Trophoblast cell (in vitro differentiated cells and primary cell): ENCODE data around the gene MYLIP.

Source experiments
- DNase-seq, 2 donors: peaks; one replicate each; pipeline ENCODE4 v3.0.0-alpha.2; 2016
- H2AFZ ChIP-seq: 2 replicates; pipeline ENCODE4 v1.6.1; 2013; ENCODE audit warnings: low read length, moderate library complexity, mild to moderate bottlenecking; ENCODE audit not compliant: insufficient read depth, poor library complexity
- H2AK5ac ChIP-seq: 2 replicates; pipeline ENCODE4 v1.6.1; 2013; ENCODE audit warnings: mild to moderate bottlenecking, low read length
- H2BK120ac ChIP-seq: 2 replicates; pipeline ENCODE4 v1.6.1; 2013; ENCODE audit warnings: low read length, mild to moderate bottlenecking, moderate library complexity; ENCODE audit not compliant: insufficient read depth, poor library complexity
- H2BK12ac ChIP-seq: 2 replicates; pipeline ENCODE4 v1.6.1; 2013; ENCODE audit warnings: mild to moderate bottlenecking, low read length, moderate library complexity
- H2BK5ac ChIP-seq: 2 replicates; pipeline ENCODE4 v1.6.1; 2013; ENCODE audit warnings: low read length, low read depth, moderate library complexity, mild to moderate bottlenecking; ENCODE audit not compliant: poor library complexity
- H3K14ac ChIP-seq: 2 replicates; pipeline ENCODE4 v1.6.1; 2013; ENCODE audit warnings: mild to moderate bottlenecking, low read length
- H3K18ac ChIP-seq: 2 replicates; pipeline ENCODE4 v1.6.1; 2013; ENCODE audit warnings: mild to moderate bottlenecking, low read length
- H3K23ac ChIP-seq: 2 replicates; pipeline ENCODE4 v1.6.1; 2013; ENCODE audit warnings: low read length
- H3K27ac ChIP-seq: 2 replicates; pipeline ENCODE4 v1.5.1; 2013; ENCODE audit warnings: low read depth, mild to moderate bottlenecking, inconsistent platforms, low read length, moderate library complexity
- H3K27me3 ChIP-seq: 2 replicates; pipeline ENCODE4 v1.6.1; 2013; ENCODE audit warnings: inconsistent platforms, mild to moderate bottlenecking, low read length, moderate library complexity; ENCODE audit not compliant: insufficient read depth
- H3K36me3 ChIP-seq, 2 experiments: 1 replicate in 1 of 2; 2 replicates in 1 of 2; pipeline ENCODE4 v1.6.1; 2013; ENCODE audit warnings: low read length in 2 of 2, mild to moderate bottlenecking in 2 of 2, moderate library complexity in 1 of 2; ENCODE audit not compliant: insufficient read depth in 2 of 2, control insufficient read depth in 1 of 2
- H3K4ac ChIP-seq: 2 replicates; pipeline ENCODE4 v1.6.1; 2013; ENCODE audit warnings: low read depth, mild to moderate bottlenecking, low read length, moderate library complexity
- H3K4me1 ChIP-seq, 2 experiments: 1 replicate in 1 of 2; 2 replicates in 1 of 2; pipeline ENCODE4 v1.6.1; 2013; ENCODE audit warnings: low read length in 2 of 2, mild to moderate bottlenecking in 2 of 2, moderate library complexity in 1 of 2; ENCODE audit not compliant: insufficient read depth in 2 of 2, control insufficient read depth in 1 of 2
- H3K4me2 ChIP-seq: 2 replicates; pipeline ENCODE4 v1.6.1; 2013; ENCODE audit warnings: inconsistent platforms, mild to moderate bottlenecking, low read length, moderate library complexity
- H3K4me3 ChIP-seq: 2 replicates; pipeline ENCODE4 v1.5.1; 2013; ENCODE audit warnings: mild to moderate bottlenecking, low read depth, low read length, inconsistent platforms
- H3K79me1 ChIP-seq: one replicate; pipeline ENCODE4 v1.6.1; 2013; ENCODE audit warnings: low read length
- H3K79me2 ChIP-seq: 2 replicates; pipeline ENCODE4 v1.6.1; 2013; ENCODE audit warnings: low read length, mild to moderate bottlenecking; ENCODE audit not compliant: control insufficient read depth, insufficient read depth, poor library complexity
- H3K9ac ChIP-seq: 2 replicates; pipeline ENCODE4 v1.6.1; 2013; ENCODE audit warnings: mild to moderate bottlenecking, low read length
- H3K9me3 ChIP-seq: 2 replicates; pipeline ENCODE4 v1.6.1; 2013; ENCODE audit warnings: low read depth, mild to moderate bottlenecking, control low read depth, inconsistent platforms, low read length; ENCODE audit not compliant: insufficient read depth
- H4K12ac ChIP-seq: 2 replicates; pipeline ENCODE4 v1.6.1; 2013; ENCODE audit warnings: low read depth, mild to moderate bottlenecking, low read length, moderate library complexity
- H4K8ac ChIP-seq: 2 replicates; pipeline ENCODE4 v1.6.1; 2013; ENCODE audit warnings: low read depth, mild to moderate bottlenecking, low read length, moderate library complexity
- H4K91ac ChIP-seq: one replicate; pipeline ENCODE4 v1.6.1; 2013; ENCODE audit warnings: low read depth, mild to moderate bottlenecking, low read length, moderate library complexity
- WGBS: extraction: QIAGEN DNeasy Blood & Tissue Kit; methylation state at CpG from one replicate; pipeline ENCODE4 v1.1.7; 2013; ENCODE audit warnings: missing lambda C conversion rate; ENCODE audit not compliant: insufficient read length, insufficient coverage; ENCODE audit errors: extremely low coverage; 5-methylcytosine and 5-hydroxymethylcytosine counted together

MYLIP gene

GRCh38 chr6:16126056-16126455 lies 2.8 kb upstream of the MYLIP start:
- Histone ChIP-seq H2BK5ac (no peak overlapping the region), H3K4ac (no peak overlapping the region), H3K14ac (no peak overlapping the region), H2AFZ (no peak overlapping the region), H3K27ac (no peak overlapping the region), H3K79me1 (peaks cover 14% of the 10 kb centered on the region), H3K18ac (no peak overlapping the region), H3K36me3 (no peaks in the 10 kb centered on the region), H3K4me3 (no peak overlapping the region), H4K8ac (no peak overlapping the region), H2AK5ac (no peak overlapping the region), H3K9me3 (no peaks in the 10 kb centered on the region), H2BK120ac (no peak overlapping the region), H3K9ac (no peak overlapping the region), H3K27me3 (no peaks in the 10 kb centered on the region), H3K79me2 (peaks cover 10% of the 10 kb centered on the region), H3K4me2 (no peak overlapping the region), H4K91ac (no peak overlapping the region), H2BK12ac (no peak overlapping the region), H3K23ac (no peak overlapping the region), H3K4me1 (no peaks in the 10 kb centered on the region), H4K12ac (no peak overlapping the region)
- DNase-seq: no peak
- WGBS: no CpG with 5 or more reads among the region's 3 CpGs

GRCh38 chr6:16126861-16127260 lies 2.0 kb upstream of the MYLIP start:
- H3K4me1 ChIP-seq: no peaks in the 10 kb centered on the region
- no peak overlapping the region for H3K9ac ChIP-seq
- H3K4ac ChIP-seq: no peak overlapping the region
- no peak overlapping the region for H2AFZ ChIP-seq
- no peak overlapping the region for H2BK5ac ChIP-seq
- H3K79me2 ChIP-seq: peaks cover 10% of the 10 kb centered on the region
- H3K23ac ChIP-seq: no peak overlapping the region
- no peak overlapping the region for H3K4me3 ChIP-seq
- no peak for DNase-seq
- no peaks in the 10 kb centered on the region for H3K36me3 ChIP-seq
- no peak overlapping the region for H3K14ac ChIP-seq
- no CpG with 5 or more reads among the region's 5 CpGs for WGBS
- H4K12ac ChIP-seq: no peak overlapping the region
- H3K79me1 ChIP-seq: peaks cover 14% of the 10 kb centered on the region
- H2AK5ac ChIP-seq: no peak overlapping the region
- H3K9me3 ChIP-seq: no peaks in the 10 kb centered on the region
- no peak overlapping the region for H3K27ac ChIP-seq
- H3K18ac ChIP-seq: no peak overlapping the region
- no peak overlapping the region for H2BK120ac ChIP-seq
- no peak overlapping the region for H4K8ac ChIP-seq
- H4K91ac ChIP-seq: no peak overlapping the region
- no peak overlapping the region for H2BK12ac ChIP-seq
- no peak overlapping the region for H3K4me2 ChIP-seq
- H3K27me3 ChIP-seq: no peaks in the 10 kb centered on the region

GRCh38 chr6:16127471-16127870 lies 1.4 kb upstream of the MYLIP start:
- H3K9me3 ChIP-seq: no peaks in the 10 kb centered on the region
- no peak for DNase-seq
- no peak overlapping the region for H4K8ac ChIP-seq
- no peak overlapping the region for H2AFZ ChIP-seq
- H3K18ac ChIP-seq: no peak overlapping the region
- H3K79me2 ChIP-seq: peaks cover 10% of the 10 kb centered on the region
- H3K4me1 ChIP-seq: no peaks in the 10 kb centered on the region
- H3K4me3 ChIP-seq: no peak overlapping the region
- H4K91ac ChIP-seq: no peak overlapping the region
- no peaks in the 10 kb centered on the region for H3K36me3 ChIP-seq
- no CpG with 5 or more reads among the region's 12 CpGs for WGBS
- no peak overlapping the region for H3K4me2 ChIP-seq
- H2AK5ac ChIP-seq: no peak overlapping the region
- no peak overlapping the region for H4K12ac ChIP-seq
- H3K23ac ChIP-seq: no peak overlapping the region
- H3K79me1 ChIP-seq: peaks cover 14% of the 10 kb centered on the region
- H3K9ac ChIP-seq: no peak overlapping the region
- no peak overlapping the region for H2BK12ac ChIP-seq
- H2BK120ac ChIP-seq: no peak overlapping the region
- H2BK5ac ChIP-seq: no peak overlapping the region
- H3K14ac ChIP-seq: no peak overlapping the region
- H3K27ac ChIP-seq: no peak overlapping the region
- no peaks in the 10 kb centered on the region for H3K27me3 ChIP-seq
- H3K4ac ChIP-seq: no peak overlapping the region

- Histone ChIP-seq H3K79me1 (peaks cover 14% of the 10 kb centered on the region), H2BK120ac (peak overlapping the region; percentile 12), H3K14ac (peak overlapping the region; percentile 12), H3K27me3 (no peaks in the 10 kb centered on the region), H3K36me3 (peaks cover 0 to 3% of the 10 kb centered on the region in 2 experiments), H4K12ac (no peak overlapping the region), H3K79me2 (peaks cover 15% of the 10 kb centered on the region), H2AK5ac (no peak overlapping the region), H3K23ac (no peak overlapping the region), H2BK5ac (peak overlapping the region; percentile 93), H3K27ac (peak overlapping the region; percentile 72), H3K4me1 (peaks cover 0 to 2% of the 10 kb centered on the region in 2 experiments), H3K4ac (peak overlapping the region; percentile 99), H4K91ac (peak overlapping the region; percentile 21), H4K8ac (peak overlapping the region; percentile 11), H2BK12ac (peak overlapping the region; percentile 8), H2AFZ (no peak overlapping the region), H3K4me2 (peak overlapping the region; percentile 82), H3K18ac (peak overlapping the region; percentile 10), H3K9me3 (no peaks in the 10 kb centered on the region), H3K4me3 (peak overlapping the region; percentile 100), H3K9ac (peak overlapping the region; percentile 98)
- DNase-seq: no peak
- no CpG with 5 or more reads among the region's 36 CpGs for WGBS
Observed at GRCh38 chr6:16129623-16130401, 926 bp downstream of the MYLIP start.
